ENCODE measurements around the gene LAMB1.

The LAMB1 gene

GRCh38 chr7:107996072-107996882 is 6.7 kb downstream of the LAMB1 start:
- DNase-seq, result no peak

- DNase-seq, result no peak
Measured at GRCh38 chr7:107995184-107996071, 7.5 kb downstream of the LAMB1 start.

- DNase-seq, result no peak
Measured at GRCh38 chr7:107994421-107995030, 8.4 kb downstream of the LAMB1 start.

GRCh38 chr7:107993891-107994291 is 9.1 kb downstream of the LAMB1 start:
- peak; percentile 73 for DNase-seq

- no peak for DNase-seq
Measured at GRCh38 chr7:107989618-107990373, 13.2 kb downstream of the LAMB1 start.

- peak; percentile 58 for DNase-seq
Measured at GRCh38 chr7:107982918-107983389, 20.0 kb downstream of the LAMB1 start.

GRCh38 chr7:107982042-107982840 is 20.7 kb downstream of the LAMB1 start:
- DNase-seq, result no peak

GRCh38 chr7:107981466-107981865 is 21.5 kb downstream of the LAMB1 start:
- no peak for DNase-seq

GRCh38 chr7:107980671-107981190 is 22.2 kb downstream of the LAMB1 start:
- DNase-seq, result no peak

GRCh38 chr7:107980171-107980570 is 22.8 kb downstream of the LAMB1 start:
- DNase-seq, result no peak

GRCh38 chr7:107978815-107979408 is 24.0 kb downstream of the LAMB1 start:
- no peak for DNase-seq

- DNase-seq, result no peak
Measured at GRCh38 chr7:107977048-107977447, 25.9 kb downstream of the LAMB1 start.

GRCh38 chr7:107976620-107977019 is 26.3 kb downstream of the LAMB1 start:
- DNase-seq, result no peak

GRCh38 chr7:107975394-107976013 is 27.5 kb downstream of the LAMB1 start:
- DNase-seq, result no peak

- DNase-seq, result no peak
Measured at GRCh38 chr7:107973861-107974260, 29.1 kb downstream of the LAMB1 start.

GRCh38 chr7:107972941-107973376 is 30.0 kb downstream of the LAMB1 start:
- no peak for DNase-seq

GRCh38 chr7:107972075-107972482 is 30.9 kb downstream of the LAMB1 start:
- DNase-seq, result no peak

- DNase-seq, result no peak
Measured at GRCh38 chr7:107971613-107972012, 31.3 kb downstream of the LAMB1 start.

GRCh38 chr7:107971100-107971499 is 31.9 kb downstream of the LAMB1 start:
- DNase-seq, result no peak

- DNase-seq, result no peak
Measured at GRCh38 chr7:107969856-107970255, 33.1 kb downstream of the LAMB1 start.

Data from NCI-H2081 treated with DMSO at 0.1 percent for 48 hours (cell line).